CD14-positive monocyte (primary cell): ENCODE measurements around the gene TMEM132C. TPM values are rescaled to one million over a fixed set of nuclear protein-coding genes. Genes with fewer than 3 reads are reported as not detected.

ENCODE experiments used
- DNase-seq, 3 donors: peaks; one replicate each; pipeline ENCODE4 v3.0.0-alpha.2; 2011 to 2022
- H2AFZ ChIP-seq: 2 replicates; pipeline ENCODE4 v1.6.0; 2012; ENCODE audit warnings: mild to moderate bottlenecking, low read depth, low read length, inconsistent platforms; ENCODE audit not compliant: insufficient read depth, poor library complexity, severe bottlenecking
- H3K27ac ChIP-seq, 2 donors: 1 replicate in 1 of 2; 2 replicates in 1 of 2; pipeline ENCODE4 v1.5.1; 2012 to 2013; ENCODE audit warnings: low read length in 2 of 2, control low read depth in 1 of 2, inconsistent platforms in 1 of 2, low read depth in 1 of 2, mild to moderate bottlenecking in 1 of 2
- H3K27me3 ChIP-seq, 2 donors: one replicate each; pipeline versions ENCODE4 v1.6.0 to v1.6.1; 2011 to 2013; ENCODE audit warnings: low read length in 2 of 2; ENCODE audit not compliant: control insufficient read depth in 2 of 2, insufficient read depth in 2 of 2
- H3K36me3 ChIP-seq, 2 donors: replicated peaks in 1 of 2; 1 replicate in 1 of 2; 2 replicates in 1 of 2; pipeline versions ENCODE4 v1.5.1 to v1.6.1; 2012 to 2013; ENCODE audit warnings: low read length in 2 of 2, control low read depth in 1 of 2, inconsistent platforms in 1 of 2, mild to moderate bottlenecking in 1 of 2; ENCODE audit not compliant: insufficient read depth in 2 of 2, control insufficient read depth in 1 of 2
- H3K4me1 ChIP-seq, 2 donors: 1 replicate in 1 of 2; 2 replicates in 1 of 2; pipeline versions ENCODE4 v1.5.1 to v1.6.1; 2012 to 2013; ENCODE audit warnings: low read length in 2 of 2, control low read depth in 1 of 2, inconsistent platforms in 1 of 2, mild to moderate bottlenecking in 1 of 2, moderate library complexity in 1 of 2; ENCODE audit not compliant: insufficient read depth in 2 of 2, control insufficient read depth in 1 of 2
- H3K4me2 ChIP-seq: replicated peaks from 2 replicates; pipeline ENCODE3; 2012; ENCODE audit warnings: low read length, moderate library complexity, mild to moderate bottlenecking; ENCODE audit not compliant: poor library complexity, severe bottlenecking; ENCODE audit errors: extremely low read depth
- H3K4me3 ChIP-seq, 3 experiments: fragments of 200-600 bp in 1 of 3; sonication (generic) in 1 of 3; replicated peaks in 1 of 3; 1 replicate in 2 of 3; 2 replicates in 1 of 3; pipeline ENCODE4 v1.5.1; 2011 to 2013; ENCODE audit warnings: low read length in 3 of 3, mild to moderate bottlenecking in 3 of 3, control low read depth in 2 of 3, low read depth in 2 of 3, inconsistent platforms in 1 of 3, moderate library complexity in 1 of 3
- H3K79me2 ChIP-seq: 2 replicates; pipeline ENCODE4 v1.6.0; 2012; ENCODE audit warnings: mild to moderate bottlenecking, control low read depth, inconsistent platforms, low read length, moderate library complexity; ENCODE audit not compliant: insufficient read depth
- H3K9ac ChIP-seq: 2 replicates; pipeline ENCODE4 v1.6.0; 2017; ENCODE audit warnings: low read length, mild to moderate bottlenecking; ENCODE audit not compliant: insufficient read depth, poor library complexity, severe bottlenecking
- H3K9me3 ChIP-seq, 2 donors: replicated peaks in 1 of 2; 1 replicate in 1 of 2; 2 replicates in 1 of 2; pipeline versions ENCODE4 v1.5.1 to v1.6.1; 2012 to 2013; ENCODE audit warnings: low read length in 2 of 2, control low read depth in 1 of 2; ENCODE audit not compliant: control insufficient read depth in 1 of 2, insufficient read depth in 1 of 2
- H4K20me1 ChIP-seq: 2 replicates; pipeline ENCODE4 v1.6.0; 2012; ENCODE audit warnings: mild to moderate bottlenecking, low read length, control low read depth, moderate library complexity; ENCODE audit not compliant: insufficient read depth
- H3K27ac Mint-ChIP-seq, 7 donors: one replicate each; pipeline ENCODE4 v1.8.0; 2020; ENCODE audit warnings: mild to moderate bottlenecking in 7 of 7, mixed read lengths in 7 of 7, moderate library complexity in 6 of 7, inconsistent platforms in 2 of 7
- H3K27me3 Mint-ChIP-seq, 3 donors: one replicate each; pipeline ENCODE4 v1.8.0; 2021 to 2022; ENCODE audit warnings: low read depth in 3 of 3, mild to moderate bottlenecking in 3 of 3, mixed read lengths in 3 of 3, moderate library complexity in 3 of 3, inconsistent platforms in 1 of 3
- H3K36me3 Mint-ChIP-seq, 2 donors: one replicate each; pipeline ENCODE4 v1.8.0; 2020; ENCODE audit warnings: mixed read lengths in 2 of 2, inconsistent platforms in 1 of 2, mild to moderate bottlenecking in 1 of 2
- H3K4me1 Mint-ChIP-seq: one replicate; pipeline ENCODE4 v1.8.0; 2020; ENCODE audit warnings: mild to moderate bottlenecking, mixed read lengths
- H3K4me3 Mint-ChIP-seq, 2 donors: one replicate each; pipeline ENCODE4 v1.8.0; 2020; ENCODE audit warnings: mild to moderate bottlenecking in 2 of 2, mixed read lengths in 2 of 2, moderate library complexity in 1 of 2
- H3K9me3 Mint-ChIP-seq, 7 donors: one replicate each; pipeline ENCODE4 v1.8.0; 2020 to 2022; ENCODE audit warnings: mixed read lengths in 7 of 7, mild to moderate bottlenecking in 6 of 7, moderate library complexity in 6 of 7, inconsistent platforms in 2 of 7
- WGBS: methylation state at CpG from one replicate; pipeline ENCODE4 v1.1.5; 2013; ENCODE audit warnings: missing lambda C conversion rate; ENCODE audit not compliant: insufficient coverage; 5-methylcytosine and 5-hydroxymethylcytosine counted together
- intact Hi-C, 2 donors: fragments of 100-400 bp; cut with micrococcal nuclease; formaldehyde crosslinking; loops; one replicate each; pipeline versions ENCODE4 v1.15.0 to v1.15.1; 2023
- polyA plus RNA-seq, 3 donors: library from polyadenylated mRNA; depleted of rRNA in 1 of 3; unstranded in 2 of 3; stranded (reverse) in 1 of 3; fragments of 300-500 nt in 2 of 3; fragments of >200 nt in 1 of 3; fragmentation: Illumina TruSeq in 2 of 3; gene quantifications; 1 replicate in 2 of 3; 2 replicates in 1 of 3; pipeline ENCODE4 v1.2.3, GENCODE V29; 2012 to 2021
- TF ChIP-seq, protein P1 (sequence below): fragments of 200-600 bp; IDR thresholded peaks from one replicate; pipeline ENCODE4 v1.8.0; 2022; ENCODE audit warnings: antibody characterized with exemption, mild to moderate bottlenecking

The TMEM132C gene
- polyA plus RNA-seq, 3 donors = not detected

DNA sequence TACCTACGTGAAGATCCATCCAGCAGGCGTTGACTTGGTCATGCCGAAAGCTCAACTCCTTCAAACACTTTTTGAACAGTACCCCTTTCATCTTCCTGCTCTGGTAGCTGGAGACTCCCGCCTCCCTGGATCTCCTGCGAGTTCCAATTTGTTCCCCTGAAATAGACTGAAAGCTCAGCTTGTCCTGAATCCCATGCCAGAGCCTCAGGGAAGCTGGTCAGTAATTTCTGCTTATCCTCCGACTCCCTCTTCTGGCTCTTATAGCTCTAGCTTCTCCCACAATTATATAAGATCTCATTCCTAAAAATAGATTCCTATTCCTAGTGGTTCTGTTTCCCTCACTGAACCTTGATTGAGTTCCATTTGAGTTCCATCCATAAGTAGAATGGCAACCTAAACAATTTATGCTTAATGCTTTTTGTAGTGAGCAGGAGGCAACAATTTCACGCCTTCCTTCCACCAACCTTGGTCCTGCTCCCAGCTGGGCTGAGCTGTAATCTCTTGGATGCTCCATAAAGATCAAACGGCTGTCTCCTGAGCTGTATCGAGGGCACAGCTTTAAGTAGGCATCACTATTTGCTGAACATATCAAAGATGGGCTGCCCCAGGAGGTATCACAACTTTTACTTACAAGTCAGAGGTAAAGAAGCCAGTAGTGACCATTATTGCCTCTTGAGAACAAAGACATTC, 8.0 kb upstream of the TMEM132C start:
- H3K79me2 ChIP-seq = no peaks in the 10 kb centered on the region
- H2AFZ ChIP-seq = no peak overlapping the region
- no peaks in the 10 kb centered on the region for H4K20me1 ChIP-seq
- Mint-ChIP-seq H3K36me3 (no peaks in the 10 kb centered on the region), H3K4me3 (no peak overlapping the region), H3K27me3 (peaks cover 0 to 5% (median 4%) of the 10 kb centered on the region in 3 donors), H3K27ac (no peak overlapping the region), H3K4me1 (no peaks in the 10 kb centered on the region), H3K9me3 (no peaks in the 10 kb centered on the region)
- intact Hi-C loops = loop anchor here in 1 of 2 donors (5.0 kb wide), 1 partner anchor 1653 kb away; no protein-coding TSS in a partner anchor
- H3K4me3 ChIP-seq = no peak overlapping the region
- H3K27ac ChIP-seq = no peak overlapping the region
- no peaks in the 10 kb centered on the region for H3K27me3 ChIP-seq
- TF ChIP-seq, protein P1, sequence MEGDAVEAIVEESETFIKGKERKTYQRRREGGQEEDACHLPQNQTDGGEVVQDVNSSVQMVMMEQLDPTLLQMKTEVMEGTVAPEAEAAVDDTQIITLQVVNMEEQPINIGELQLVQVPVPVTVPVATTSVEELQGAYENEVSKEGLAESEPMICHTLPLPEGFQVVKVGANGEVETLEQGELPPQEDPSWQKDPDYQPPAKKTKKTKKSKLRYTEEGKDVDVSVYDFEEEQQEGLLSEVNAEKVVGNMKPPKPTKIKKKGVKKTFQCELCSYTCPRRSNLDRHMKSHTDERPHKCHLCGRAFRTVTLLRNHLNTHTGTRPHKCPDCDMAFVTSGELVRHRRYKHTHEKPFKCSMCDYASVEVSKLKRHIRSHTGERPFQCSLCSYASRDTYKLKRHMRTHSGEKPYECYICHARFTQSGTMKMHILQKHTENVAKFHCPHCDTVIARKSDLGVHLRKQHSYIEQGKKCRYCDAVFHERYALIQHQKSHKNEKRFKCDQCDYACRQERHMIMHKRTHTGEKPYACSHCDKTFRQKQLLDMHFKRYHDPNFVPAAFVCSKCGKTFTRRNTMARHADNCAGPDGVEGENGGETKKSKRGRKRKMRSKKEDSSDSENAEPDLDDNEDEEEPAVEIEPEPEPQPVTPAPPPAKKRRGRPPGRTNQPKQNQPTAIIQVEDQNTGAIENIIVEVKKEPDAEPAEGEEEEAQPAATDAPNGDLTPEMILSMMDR = no peak
- no peak overlapping the region for H3K9ac ChIP-seq
- no peak overlapping the region for H3K4me2 ChIP-seq
- H3K4me1 ChIP-seq = no peaks in the 10 kb centered on the region
- no peaks in the 10 kb centered on the region for H3K36me3 ChIP-seq
- DNase-seq = no peak
- H3K9me3 ChIP-seq = no peaks in the 10 kb centered on the region
- WGBS = 50% methylated on average over 8 of the region's 9 CpGs

DNA sequence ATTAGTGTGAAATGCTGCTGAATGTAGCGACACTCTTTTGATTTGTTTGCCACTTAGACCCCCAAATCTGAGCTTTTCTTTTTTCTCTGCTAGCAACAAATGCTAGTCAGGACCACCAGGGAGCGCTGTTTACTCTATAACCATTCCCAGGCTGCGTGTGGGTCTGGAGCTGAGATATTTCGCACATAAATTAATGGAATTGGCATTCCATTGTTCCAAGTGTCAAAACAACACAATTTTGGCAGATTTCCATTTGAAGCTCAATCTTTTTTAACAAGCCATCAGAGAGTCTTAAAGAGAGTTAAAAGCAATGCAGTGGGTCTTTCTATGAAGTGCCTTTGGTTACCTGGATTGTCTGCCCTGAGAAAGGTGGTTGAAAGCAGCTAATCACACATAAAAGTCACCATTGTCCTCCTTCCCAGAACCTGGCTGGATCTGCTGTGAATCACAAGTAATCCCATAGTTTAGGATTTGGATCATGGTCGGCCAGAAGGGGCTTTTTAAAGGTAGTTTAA, 7.4 kb upstream of the TMEM132C start:
- no peak for DNase-seq

More for the DNA sequence above, 7.4 kb upstream of the TMEM132C start:
- Mint-ChIP-seq H3K4me3 (no peak overlapping the region), H3K27ac (no peak overlapping the region), H3K4me1 (no peaks in the 10 kb centered on the region), H3K36me3 (no peaks in the 10 kb centered on the region), H3K9me3 (peaks cover 0 to 4% (median 0%) of the 10 kb centered on the region in 7 donors), H3K27me3 (peaks cover 0 to 7% (median 5%) of the 10 kb centered on the region in 3 donors)
- Histone ChIP-seq H3K9me3 (no peaks in the 10 kb centered on the region), H3K4me3 (no peak overlapping the region), H2AFZ (no peak overlapping the region), H4K20me1 (no peaks in the 10 kb centered on the region), H3K36me3 (no peaks in the 10 kb centered on the region), H3K27ac (no peak overlapping the region), H3K79me2 (no peaks in the 10 kb centered on the region), H3K27me3 (no peaks in the 10 kb centered on the region), H3K4me1 (no peaks in the 10 kb centered on the region), H3K4me2 (no peak overlapping the region), H3K9ac (no peak overlapping the region)
- intact Hi-C loops = loop anchor here in 1 of 2 donors (5.0 kb wide), 1 partner anchor 1653 kb away; no protein-coding TSS in a partner anchor
- TF ChIP-seq, protein P1 = peak; percentile 58
- WGBS = no CpG with 5 or more reads among the region's 5 CpGs
